Measurements from ENCODE around the gene OBSCN.
"Not testable (repeated sequence)": the region's sequence is repeated elsewhere in the genome, so short reads cannot be mapped to it uniquely, and the experiment has no call there.

Gene OBSCN

GRCh38 chr1:228164561-228165371 lies 43.1 kb upstream of the OBSCN start:
- Histone ChIP-seq H3K4me3 (ENCODE audit: low read length) (peak overlapping the region; percentile 88), H3K36me3 (ENCODE audit: insufficient read depth, low read depth, low read length) (no peaks in the 10 kb centered on the region), H3K9ac (ENCODE audit: low read depth, low read length) (peak overlapping the region; percentile 87), H3K4me1 (ENCODE audit: insufficient read depth, low read length) (peaks cover 9% of the 10 kb centered on the region; the same call in 1 of the 2 replicates), H3K9me3 (ENCODE audit: insufficient read depth, low read depth, low read length) (no peaks in the 10 kb centered on the region), H3K27ac (ENCODE audit: low read length) (no peak overlapping the region), H3K27me3 (ENCODE audit: insufficient read depth, low read length) (no peaks in the 10 kb centered on the region; the same call in 1 of the 2 replicates)

GRCh38 chr1:228165372-228166169 lies 42.3 kb upstream of the OBSCN start, which contains the start of gene IBA57:
TSS of gene IBA57 (plus strand) at chr1:228165804. CDS start at chr1:228165817, 13 bp downstream.
- Histone ChIP-seq H3K9me3 (ENCODE audit: insufficient read depth, low read depth, low read length) (no peaks in the 10 kb centered on the region), H3K4me1 (ENCODE audit: insufficient read depth, low read length) (peaks cover 9% of the 10 kb centered on the region; the same call in 1 of the 2 replicates), H3K9ac (ENCODE audit: low read depth, low read length) (peak within 1 kb of the TSS; percentile 87), H3K27ac (ENCODE audit: low read length) (peak within 1 kb of the TSS; percentile 81), H3K27me3 (ENCODE audit: insufficient read depth, low read length) (no peaks in the 10 kb centered on the region; the same call in 1 of the 2 replicates), H3K36me3 (ENCODE audit: insufficient read depth, low read depth, low read length) (no peaks in the 10 kb centered on the region), H3K4me3 (ENCODE audit: low read length) (peak within 1 kb of the TSS; percentile 88)

- Histone ChIP-seq H3K4me3 (ENCODE audit: low read length) (peak overlapping the region; percentile 79), H3K36me3 (ENCODE audit: insufficient read depth, low read depth, low read length) (no peaks in the 10 kb centered on the region), H3K27me3 (ENCODE audit: insufficient read depth, low read length) (no peaks in the 10 kb centered on the region), H3K27ac (ENCODE audit: low read length) (no peak overlapping the region), H3K4me1 (ENCODE audit: insufficient read depth, low read length) (peaks cover 9% of the 10 kb centered on the region; the same call in 1 of the 2 replicates), H3K9me3 (ENCODE audit: insufficient read depth, low read depth, low read length) (no peaks in the 10 kb centered on the region), H3K9ac (ENCODE audit: low read depth, low read length) (peak overlapping the region; percentile 77; the same call in 1 of the 2 replicates)
These were observed 41.5 kb upstream of the OBSCN start for GRCh38 chr1:228166170-228166936.

GRCh38 chr1:228168563-228169270 lies 39.1 kb upstream of the OBSCN start:
- Histone ChIP-seq H3K4me3 (ENCODE audit: low read length) (no peak overlapping the region), H3K4me1 (ENCODE audit: insufficient read depth, low read length) (peaks cover 5% of the 10 kb centered on the region; the same call in 1 of the 2 replicates), H3K27me3 (ENCODE audit: insufficient read depth, low read length) (no peaks in the 10 kb centered on the region), H3K27ac (ENCODE audit: low read length) (no peak overlapping the region), H3K9ac (ENCODE audit: low read depth, low read length) (no peak overlapping the region), H3K36me3 (ENCODE audit: insufficient read depth, low read depth, low read length) (no peaks in the 10 kb centered on the region), H3K9me3 (ENCODE audit: insufficient read depth, low read depth, low read length) (no peaks in the 10 kb centered on the region)

GRCh38 chr1:228169345-228169744 lies 38.5 kb upstream of the OBSCN start:
- Histone ChIP-seq H3K4me1 (ENCODE audit: insufficient read depth, low read length) (peaks cover 5% of the 10 kb centered on the region; the same call in 1 of the 2 replicates), H3K27me3 (ENCODE audit: insufficient read depth, low read length) (no peaks in the 10 kb centered on the region), H3K4me3 (ENCODE audit: low read length) (no peak overlapping the region), H3K27ac (ENCODE audit: low read length) (no peak overlapping the region), H3K36me3 (ENCODE audit: insufficient read depth, low read depth, low read length) (no peaks in the 10 kb centered on the region), H3K9ac (ENCODE audit: low read depth, low read length) (no peak overlapping the region), H3K9me3 (ENCODE audit: insufficient read depth, low read depth, low read length) (no peaks in the 10 kb centered on the region)

- H3K9ac ChIP-seq (ENCODE audit: low read depth, low read length): no peak overlapping the region
- H3K4me3 ChIP-seq (ENCODE audit: low read length): no peak overlapping the region
- no peaks in the 10 kb centered on the region for H3K9me3 ChIP-seq (ENCODE audit: insufficient read depth, low read depth, low read length)
- no peaks in the 10 kb centered on the region for H3K27me3 ChIP-seq (ENCODE audit: insufficient read depth, low read length)
- no peaks in the 10 kb centered on the region for H3K36me3 ChIP-seq (ENCODE audit: insufficient read depth, low read depth, low read length)
- H3K4me1 ChIP-seq (ENCODE audit: insufficient read depth, low read length): peaks cover 5% of the 10 kb centered on the region; the same call in 1 of the 2 replicates
- no peak overlapping the region for H3K27ac ChIP-seq (ENCODE audit: low read length)
These were observed 37.2 kb upstream of the OBSCN start for GRCh38 chr1:228170666-228171065.

GRCh38 chr1:228171221-228171891 lies 36.5 kb upstream of the OBSCN start:
- Histone ChIP-seq H3K9ac (ENCODE audit: low read depth, low read length) (no peak overlapping the region), H3K4me1 (ENCODE audit: insufficient read depth, low read length) (peaks cover 5% of the 10 kb centered on the region; the same call in 1 of the 2 replicates), H3K9me3 (ENCODE audit: insufficient read depth, low read depth, low read length) (no peaks in the 10 kb centered on the region), H3K27ac (ENCODE audit: low read length) (no peak overlapping the region), H3K4me3 (ENCODE audit: low read length) (no peak overlapping the region), H3K27me3 (ENCODE audit: insufficient read depth, low read length) (no peaks in the 10 kb centered on the region), H3K36me3 (ENCODE audit: insufficient read depth, low read depth, low read length) (no peaks in the 10 kb centered on the region)

- Histone ChIP-seq H3K36me3 (ENCODE audit: insufficient read depth, low read depth, low read length) (no peaks in the 10 kb centered on the region), H3K27me3 (ENCODE audit: insufficient read depth, low read length) (no peaks in the 10 kb centered on the region), H3K9ac (ENCODE audit: low read depth, low read length) (no peak overlapping the region), H3K27ac (ENCODE audit: low read length) (no peak overlapping the region), H3K4me3 (ENCODE audit: low read length) (no peak overlapping the region), H3K9me3 (ENCODE audit: insufficient read depth, low read depth, low read length) (no peaks in the 10 kb centered on the region), H3K4me1 (ENCODE audit: insufficient read depth, low read length) (no peaks in the 10 kb centered on the region)
These were observed 35.0 kb upstream of the OBSCN start for GRCh38 chr1:228172591-228173527.

GRCh38 chr1:228173528-228174481 lies 34.0 kb upstream of the OBSCN start:
- not testable (repeated sequence) for H3K27me3 ChIP-seq (ENCODE audit: insufficient read depth, low read length); H3K4me3 ChIP-seq (ENCODE audit: low read length); H3K27ac ChIP-seq (ENCODE audit: low read length); H3K9me3 ChIP-seq (ENCODE audit: insufficient read depth, low read depth, low read length); H3K9ac ChIP-seq (ENCODE audit: low read depth, low read length); H3K4me1 ChIP-seq (ENCODE audit: insufficient read depth, low read length); H3K36me3 ChIP-seq (ENCODE audit: insufficient read depth, low read depth, low read length)
